HG02623 (cell line): Measurements from ENCODE around the gene SPRR4.

Experiments used
- ATAC-seq: cut with Tn5 transposase; IDR thresholded peaks from one replicate; pipeline ENCODE4 v1.9.1; 2021; ENCODE audit warnings: moderate library complexity; ENCODE audit not compliant: unreplicated experiment

Gene SPRR4

GRCh38 chr1:152970495-152970894, at the start of gene SPRR4:
Gene SPRR4, plus strand, starts transcription at chr1:152970648. Its CDS starts 1,243 bp downstream, at chr1:152971891.
- no peak for ATAC-seq

DNA sequence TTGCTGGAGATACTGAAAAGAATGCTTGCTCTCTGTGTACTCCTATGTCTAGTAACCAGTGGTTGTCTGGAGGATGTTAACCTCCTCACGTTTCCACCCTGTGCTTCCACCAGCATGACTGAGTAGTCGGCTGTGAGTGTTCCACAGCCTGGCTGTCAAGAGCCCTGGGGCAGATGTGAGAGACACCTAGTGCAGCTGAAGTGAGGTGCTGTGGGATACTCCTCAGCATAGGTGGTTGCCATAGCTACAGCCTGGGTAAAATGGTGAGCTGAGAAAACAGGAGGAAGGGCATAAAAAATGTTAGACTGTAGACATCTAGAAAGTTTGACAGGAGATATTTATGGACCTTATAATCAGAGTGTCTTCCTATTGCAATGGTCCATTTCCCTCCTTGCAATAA, 46.3 kb upstream of the SPRR4 start:
- ATAC-seq = no peak

- no peak for ATAC-seq
Measured at GRCh38 chr1:152926091-152926490, 44.4 kb upstream of the SPRR4 start.

DNA sequence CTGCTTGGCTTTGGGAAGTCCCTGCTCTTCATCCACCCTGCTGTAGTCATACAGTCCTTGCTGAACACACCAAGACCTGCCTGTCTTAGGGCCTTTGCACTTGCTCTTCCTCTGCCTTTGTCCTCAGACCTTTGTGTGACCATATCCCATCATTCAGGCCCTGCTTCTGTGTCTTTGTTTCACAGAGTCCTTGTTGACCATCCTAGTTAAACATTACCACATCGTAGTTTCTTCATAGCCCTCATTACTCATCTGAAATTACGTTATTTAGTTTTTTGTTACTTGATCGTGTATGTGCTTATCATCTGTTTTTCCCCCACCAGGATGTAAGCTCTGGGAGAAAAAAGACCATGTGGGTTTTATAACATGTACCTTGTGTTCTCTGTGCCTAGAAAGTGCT, 41.8 kb upstream of the SPRR4 start:
- no peak for ATAC-seq

GRCh38 chr1:152932170-152932811, 38.2 kb upstream of the SPRR4 start:
- ATAC-seq = no peak

DNA sequence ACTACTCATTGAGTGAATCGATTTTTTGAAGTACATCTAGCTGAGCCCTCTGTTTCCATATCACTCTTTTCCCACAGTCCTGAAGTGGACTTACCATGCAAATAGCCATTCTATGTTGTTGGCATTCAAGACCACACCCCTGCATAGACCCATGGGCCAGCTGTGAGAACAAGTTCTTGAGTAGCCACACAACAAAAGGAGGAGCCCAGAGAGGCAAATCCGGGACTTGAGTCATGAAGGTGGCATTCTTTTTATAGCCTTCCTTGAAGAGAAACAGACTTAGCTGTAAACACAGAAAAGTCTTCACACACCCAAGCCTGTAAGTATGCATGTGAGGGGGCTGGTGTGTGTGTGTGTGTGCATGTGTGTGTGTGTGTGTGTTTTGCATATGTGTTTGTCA, 37.3 kb upstream of the SPRR4 start:
- ATAC-seq = no peak

DNA sequence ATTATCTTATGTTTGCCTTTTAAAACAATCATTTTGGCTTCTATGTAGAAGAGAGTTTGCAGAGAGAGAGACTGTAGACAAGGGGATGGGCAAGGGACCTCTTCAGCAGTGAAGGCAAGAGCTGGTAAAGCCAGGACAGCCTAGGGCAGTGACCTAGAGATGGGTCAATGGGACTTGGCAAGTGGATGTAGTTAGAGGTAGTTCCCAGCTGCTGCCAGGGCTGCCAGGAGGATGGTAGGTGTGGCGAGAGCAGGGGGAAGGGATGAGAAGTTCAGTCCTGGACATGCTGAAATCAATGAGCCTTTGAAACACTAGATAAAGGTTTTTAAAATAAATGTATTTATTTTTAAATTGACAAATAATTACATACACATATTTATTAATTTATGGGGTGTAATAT, 29.8 kb upstream of the SPRR4 start:
- no peak for ATAC-seq

GRCh38 chr1:152941037-152941711, 29.3 kb upstream of the SPRR4 start:
- no peak for ATAC-seq

GRCh38 chr1:152942161-152942560, 28.3 kb upstream of the SPRR4 start:
- no peak for ATAC-seq

GRCh38 chr1:152946248-152946647, 24.2 kb upstream of the SPRR4 start:
- ATAC-seq = no peak

GRCh38 chr1:152946651-152947256, 23.7 kb upstream of the SPRR4 start, which contains the start of gene SPRR5:
Gene SPRR5, plus strand, starts transcription at chr1:152947206. Its CDS starts 1,349 bp downstream, at chr1:152948555.
- ATAC-seq = no peak

DNA sequence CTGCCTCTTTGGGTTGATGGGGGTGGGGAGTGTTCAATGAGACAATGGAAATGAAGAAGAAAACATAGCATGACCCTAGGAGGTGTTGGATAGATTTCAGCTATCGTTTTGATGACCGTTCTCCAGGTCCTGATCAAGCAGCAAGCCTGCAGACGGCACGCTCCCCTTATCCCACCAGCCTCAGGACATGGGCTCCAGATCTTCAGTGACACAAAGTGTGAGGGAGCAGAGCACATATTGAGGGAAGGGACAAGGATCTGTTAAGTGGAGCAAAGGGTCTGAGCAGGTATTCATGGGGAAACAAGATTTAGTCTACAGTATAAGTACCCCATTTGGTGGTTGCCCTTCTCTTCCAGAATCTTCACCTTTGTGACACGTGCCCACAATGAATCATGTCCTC, 18.7 kb upstream of the SPRR4 start:
- no peak for ATAC-seq

DNA sequence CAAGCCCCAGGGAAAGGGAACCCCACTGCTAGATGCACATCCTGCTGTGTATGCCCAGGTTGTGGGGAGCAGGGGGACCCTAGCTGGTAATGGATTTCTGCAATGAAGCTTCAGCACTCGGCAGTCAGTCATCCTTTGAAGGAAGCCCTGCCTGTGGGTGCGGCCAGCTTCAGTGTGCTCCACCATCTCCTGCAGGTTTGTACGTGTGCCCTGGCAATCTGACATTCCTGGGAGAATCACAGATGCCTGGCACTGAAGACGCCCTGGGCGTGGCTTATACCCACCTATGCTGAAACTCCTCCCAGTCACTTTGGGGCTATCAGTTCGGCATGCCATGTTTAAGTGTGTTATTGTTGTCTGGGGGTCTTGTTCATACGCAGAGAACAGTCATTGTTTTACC, 16.7 kb upstream of the SPRR4 start:
- no peak for ATAC-seq

DNA sequence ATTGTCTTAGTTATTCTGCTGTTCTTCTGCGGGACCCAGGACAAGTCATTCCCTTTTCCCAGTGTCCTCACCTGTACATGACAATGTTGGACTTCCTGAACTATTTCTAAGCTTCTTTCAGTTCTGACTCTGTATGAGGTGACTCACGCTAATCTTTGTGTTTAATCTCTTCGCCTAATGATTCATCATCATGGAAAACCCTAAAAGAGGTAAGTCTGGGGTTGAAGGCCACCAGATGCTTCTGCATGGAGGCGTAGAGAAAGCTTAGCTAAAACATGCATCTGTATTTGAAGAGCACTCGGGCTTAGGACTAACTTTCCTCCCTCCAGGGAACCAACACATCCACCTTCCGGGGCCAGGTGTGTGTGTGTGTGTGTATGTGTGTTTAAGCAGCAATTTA, 16.0 kb upstream of the SPRR4 start:
- ATAC-seq = no peak

DNA sequence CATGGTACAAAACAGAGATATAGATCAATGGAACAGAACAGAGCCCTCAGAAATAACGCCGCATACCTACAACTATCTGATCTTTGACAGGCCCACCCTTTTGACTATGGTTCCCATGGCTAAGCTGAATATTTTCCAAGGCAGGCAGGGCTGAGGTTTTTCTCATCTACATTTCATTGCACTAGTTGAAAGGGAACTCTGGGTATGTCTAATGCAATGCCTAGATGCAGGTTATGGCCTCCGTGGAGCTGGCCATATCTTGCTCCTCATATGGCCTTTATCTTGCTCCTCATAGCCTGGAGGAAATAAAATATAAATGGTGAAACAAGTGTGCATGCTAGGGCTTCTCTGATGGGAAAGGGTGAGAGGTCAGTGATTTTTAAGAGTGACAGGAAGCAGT, 12.9 kb upstream of the SPRR4 start:
- ATAC-seq = no peak

DNA sequence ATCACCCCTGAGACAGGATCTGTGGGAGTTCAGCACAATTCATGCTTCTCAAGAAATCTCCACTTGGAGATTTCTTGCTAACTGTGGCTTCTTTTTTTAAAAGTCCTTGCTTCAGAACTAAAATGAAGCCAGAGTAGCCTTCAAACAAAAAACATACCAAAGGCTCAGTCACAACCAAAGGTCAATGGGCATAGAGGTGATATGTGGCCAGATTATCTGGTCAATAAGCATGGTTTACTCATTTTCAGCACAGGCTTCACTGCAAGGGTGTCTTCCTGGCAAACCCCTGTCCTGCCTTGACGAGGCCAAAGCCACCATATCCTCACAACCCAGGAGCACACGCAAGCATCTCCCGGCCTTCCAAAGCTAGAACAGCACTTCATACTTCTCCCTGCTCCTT, 11.2 kb upstream of the SPRR4 start:
- no peak for ATAC-seq

DNA sequence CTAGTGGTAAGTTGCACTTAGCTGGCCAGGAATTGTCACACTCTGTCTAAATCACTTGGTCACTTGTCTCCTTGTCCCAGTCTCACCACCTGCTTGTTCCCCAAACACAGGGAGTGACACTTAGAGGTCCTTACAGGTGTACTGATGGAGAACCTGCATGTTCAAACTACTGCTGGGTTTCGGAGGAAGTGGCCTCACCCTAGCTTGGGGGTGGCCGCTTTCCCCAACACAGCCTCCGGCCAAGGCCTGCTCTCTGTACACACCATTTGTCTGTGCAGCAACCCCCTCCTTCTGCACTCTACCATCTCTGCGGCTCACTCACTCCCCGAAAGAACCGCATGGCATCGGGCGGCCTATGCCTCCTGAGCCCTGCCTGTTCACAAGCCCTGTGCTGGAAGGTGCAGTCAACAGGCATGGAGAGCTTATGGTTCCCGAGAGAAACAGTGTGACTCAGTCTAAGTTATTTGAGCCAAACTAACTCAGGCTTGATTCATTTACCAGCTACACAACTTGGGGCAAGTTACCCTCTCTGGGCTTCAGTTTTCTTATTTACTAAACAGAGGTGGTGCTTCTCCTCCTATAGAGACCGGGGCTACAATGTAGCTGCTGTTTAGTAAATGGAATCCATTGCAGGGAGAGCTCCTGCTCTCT, 10.5 kb upstream of the SPRR4 start:
- no peak for ATAC-seq

GRCh38 chr1:152960452-152961044, 9.9 kb upstream of the SPRR4 start:
- ATAC-seq = no peak

DNA sequence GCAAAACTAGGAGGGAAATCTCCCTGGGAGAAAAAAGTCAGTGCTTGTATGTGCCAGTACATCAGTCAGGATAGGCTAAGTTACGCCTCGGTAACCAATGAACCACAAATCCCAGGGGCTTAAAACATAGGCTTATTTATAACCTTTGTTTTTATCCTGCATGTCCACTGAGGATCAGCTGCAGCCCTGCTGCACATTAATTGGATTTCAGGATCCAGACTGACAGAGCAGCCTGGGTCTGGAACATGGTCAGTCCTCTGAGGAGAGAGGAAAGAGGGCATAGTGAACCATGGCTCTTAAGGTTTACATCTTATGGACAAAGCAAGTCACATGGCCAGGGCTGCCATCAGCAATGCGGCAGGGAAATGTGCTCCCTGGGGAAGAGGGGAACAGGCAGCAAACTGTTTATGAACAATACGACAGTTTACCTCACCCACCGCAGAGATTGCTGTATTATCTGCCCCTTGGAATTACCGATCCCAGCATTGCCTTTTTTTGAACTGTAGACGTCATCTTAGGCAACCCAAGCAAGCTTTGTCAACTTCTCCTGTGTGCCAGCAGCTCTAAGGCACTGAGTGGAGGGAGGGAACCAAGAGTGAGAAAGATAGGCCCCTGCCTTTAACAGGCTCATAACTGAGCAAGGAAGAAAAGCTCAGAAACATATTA, 9.1 kb upstream of the SPRR4 start:
- ATAC-seq = no peak

- no peak for ATAC-seq
Measured at GRCh38 chr1:152962876-152963415, 7.5 kb upstream of the SPRR4 start.

GRCh38 chr1:152964536-152964935, 5.9 kb upstream of the SPRR4 start:
- ATAC-seq = no peak
